SU-DHL-6 (cell line): ENCODE data around the gene LRRC8E.

Experiments
- CTCF ChIP-seq: fragments of 200-600 bp; sonication (generic); IDR thresholded peaks from one replicate; pipeline ENCODE4 v1.5.1; 2017; ENCODE audit warnings: antibody characterized with exemption, mild to moderate bottlenecking, low read length, moderate library complexity; ENCODE audit not compliant: insufficient read depth, poor library complexity, severe bottlenecking
- EZH2phosphoT487 ChIP-seq: fragments of 200-600 bp; sonication (generic), shearing (Covaris generic); conservative IDR thresholded peaks from 2 replicates; pipeline ENCODE4 v1.6.1; 2018; ENCODE audit warnings: mild to moderate bottlenecking, antibody characterized with exemption, low read length, moderate library complexity, mixed read lengths

DNA sequence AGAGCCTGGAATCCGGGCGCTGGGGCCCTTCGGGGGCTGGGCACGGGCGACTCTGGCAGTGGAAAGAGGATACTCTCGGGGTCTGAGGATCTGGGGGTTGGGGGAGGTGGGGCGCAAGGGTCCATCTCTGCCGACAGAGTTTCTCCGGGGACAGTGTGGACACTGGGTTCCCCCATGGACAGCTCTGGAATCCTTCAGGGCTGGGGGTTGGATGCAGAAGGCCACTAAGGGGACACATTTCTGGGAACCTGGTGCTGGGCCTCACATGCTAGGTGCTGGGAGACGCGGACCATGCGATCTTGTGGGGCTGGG is 28.6 kb downstream of the LRRC8E start:
- TF ChIP-seq EZH2phosphoT487 (peak; percentile 17; the same call in 1 of the 2 replicates), CTCF (no peak)
